Prostate gland (tissue), 2 donors: ENCODE measurements around the gene SGPL1.

Source experiments
- CTCF ChIP-seq, 4 experiments: fragments of 200-600 bp in 2 of 4; fragments of 450-650 bp in 2 of 4; sonication (generic) in 2 of 4; IDR thresholded peaks; 1 replicate in 3 of 4; 2 replicates in 1 of 4; pipeline ENCODE4 v1.5.1; 2016 to 2019; ENCODE audit warnings: antibody characterized with exemption in 4 of 4, mild to moderate bottlenecking in 2 of 4, moderate library complexity in 2 of 4
- POLR2A ChIP-seq: fragments of 450-650 bp; IDR thresholded peaks from one replicate; pipeline ENCODE4 v1.6.1; 2016; ENCODE audit warnings: antibody characterized with exemption, mild to moderate bottlenecking
- POLR2AphosphoS5 ChIP-seq: sonication (generic); formaldehyde crosslinking; IDR thresholded peaks from one replicate; pipeline ENCODE4 v1.6.1; 2017; ENCODE audit warnings: antibody characterized with exemption

GRCh38 chr10:70853038-70853437 lies 37.3 kb downstream of the SGPL1 start:
- TF ChIP-seq CTCF (IDR thresholded peaks at IDR 0.05) (no peak), POLR2A (no peak), POLR2AphosphoS5 (no peak)
